ENCODE results near the gene GRK6.

GRK6 gene

DNA sequence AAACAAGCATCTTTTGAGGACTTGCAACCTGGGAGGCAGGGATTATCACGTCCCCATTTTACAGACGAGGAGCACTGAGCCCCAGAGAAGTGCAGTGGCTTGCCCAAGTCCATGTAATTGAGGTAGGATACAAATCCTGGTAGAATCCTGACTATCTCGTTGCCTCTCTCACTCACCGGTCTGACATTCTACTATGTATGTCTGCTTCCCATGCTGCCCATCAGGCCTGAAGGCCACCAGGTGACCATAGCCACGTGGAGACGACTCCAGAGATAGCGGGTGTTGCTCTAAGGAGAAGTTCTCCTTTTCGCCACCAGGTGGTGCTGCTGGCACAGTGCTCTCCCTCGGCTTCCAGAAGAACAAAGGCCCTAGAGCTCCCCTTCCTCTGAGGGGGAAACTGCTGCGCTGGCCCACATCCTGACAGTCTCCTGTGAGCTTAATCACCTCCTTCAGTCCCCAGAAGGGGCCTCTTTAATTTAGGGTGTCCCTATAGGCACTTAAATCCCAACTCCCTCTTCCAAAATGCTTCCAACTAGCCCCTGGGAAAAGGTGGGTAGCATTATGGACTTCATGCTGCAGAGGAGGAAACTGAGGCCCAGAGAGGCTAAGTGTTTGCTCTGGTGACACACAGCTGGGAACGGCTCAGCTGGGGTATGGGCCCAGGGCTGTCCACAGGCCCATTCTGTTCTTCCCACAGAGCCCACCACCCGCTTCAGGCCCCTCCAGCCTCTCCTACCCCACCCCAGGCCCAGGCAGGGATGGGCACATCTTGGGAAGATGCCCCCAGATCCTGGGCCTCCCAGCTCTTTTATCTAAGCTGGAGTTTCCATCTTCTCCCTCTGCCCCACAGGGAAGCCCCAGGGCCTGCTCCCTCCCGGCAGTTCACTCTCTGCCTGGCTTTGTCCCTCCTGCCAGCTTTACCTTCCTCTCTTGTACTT lies 35.8 kb upstream of the GRK6 start:
- Mint-ChIP-seq H3K4me1 (ENCODE audit: low read depth) (peaks cover 36% of the 10 kb centered on the region), H3K27ac (peak overlapping the region; percentile 94), H3K27me3 (no peaks in the 10 kb centered on the region), H3K36me3 (ENCODE audit: low read depth) (no peaks in the 10 kb centered on the region), H3K9me3 (no peaks in the 10 kb centered on the region), H3K4me3 (peak overlapping the region; percentile 28)
- DNase-seq: peak; percentile 89

DNA sequence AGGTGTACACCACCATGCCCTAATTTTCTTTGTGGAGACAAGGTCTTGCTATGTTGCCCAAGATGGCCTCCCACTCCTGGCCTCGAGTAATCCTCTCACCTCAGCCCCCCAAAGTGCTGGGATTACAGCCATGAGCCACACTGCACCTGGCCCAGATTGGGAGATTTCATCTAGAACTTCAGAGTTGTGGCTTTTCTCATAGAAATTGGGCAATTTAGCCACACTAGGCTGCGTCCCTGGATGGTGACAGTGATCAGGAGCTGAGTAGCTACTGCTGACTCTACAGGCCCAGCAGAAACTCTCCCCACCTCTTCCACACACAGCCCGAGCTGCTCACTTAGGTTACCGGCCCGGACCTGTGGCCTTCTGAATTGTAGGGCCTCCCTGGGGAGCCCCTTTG lies 33.7 kb upstream of the GRK6 start:
- Mint-ChIP-seq H3K9me3 (no peaks in the 10 kb centered on the region), H3K4me3 (no peak overlapping the region), H3K27me3 (no peaks in the 10 kb centered on the region), H3K4me1 (ENCODE audit: low read depth) (peaks cover 36% of the 10 kb centered on the region), H3K36me3 (ENCODE audit: low read depth) (no peaks in the 10 kb centered on the region), H3K27ac (no peak overlapping the region)
- no peak for DNase-seq

DNA sequence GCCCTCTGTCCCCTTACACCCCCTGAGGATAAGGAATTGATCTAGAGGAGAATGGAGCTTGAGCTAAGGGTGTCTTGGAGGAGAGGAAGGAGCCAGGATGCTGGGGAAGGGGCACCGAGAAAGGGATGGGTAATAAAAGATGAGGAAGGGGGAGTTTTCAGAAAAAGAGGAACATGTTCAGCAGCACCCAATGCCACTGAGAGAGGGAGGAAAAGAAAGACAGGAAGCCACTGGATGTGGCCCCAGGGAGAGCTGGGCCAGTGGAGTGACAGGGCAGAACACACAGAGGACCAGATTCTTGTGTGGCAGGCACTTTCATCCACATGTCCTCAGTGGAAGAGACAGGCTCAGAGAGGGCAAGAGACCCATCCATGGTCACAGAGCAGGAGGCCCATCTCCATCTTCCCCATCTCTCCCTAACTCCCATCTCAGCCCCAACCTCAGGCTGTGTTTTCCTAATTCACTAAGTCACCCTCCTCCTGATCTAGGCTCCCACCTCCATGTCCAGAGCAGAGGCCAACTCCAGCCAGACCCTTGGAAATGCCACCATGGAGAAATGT lies 33.2 kb upstream of the GRK6 start:
- DNase-seq: no peak
- Mint-ChIP-seq H3K36me3 (ENCODE audit: low read depth) (no peaks in the 10 kb centered on the region), H3K27me3 (no peaks in the 10 kb centered on the region), H3K4me1 (ENCODE audit: low read depth) (peaks cover 32% of the 10 kb centered on the region), H3K27ac (no peak overlapping the region), H3K4me3 (no peak overlapping the region), H3K9me3 (no peaks in the 10 kb centered on the region)

DNA sequence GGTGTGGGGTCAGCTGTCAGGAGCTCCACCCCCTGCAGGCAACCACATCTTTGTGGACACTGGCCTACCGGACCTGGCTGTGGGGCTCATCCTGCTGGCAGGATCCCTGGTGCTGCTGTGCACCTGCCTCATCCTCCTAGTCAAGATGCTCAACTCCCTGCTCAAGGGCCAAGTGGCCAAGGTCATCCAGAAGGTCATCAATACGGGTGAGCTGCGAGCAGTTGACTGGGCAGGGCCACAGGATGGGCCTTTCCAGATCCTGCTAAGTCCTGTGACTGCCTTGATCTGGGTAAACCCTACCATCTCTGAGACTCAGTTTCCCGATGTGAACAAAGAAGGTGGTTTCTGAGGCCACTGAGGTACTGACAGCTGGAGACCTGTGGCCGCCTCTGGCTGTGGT lies 32.5 kb upstream of the GRK6 start:
- H3K27ac Mint-ChIP-seq: no peak overlapping the region
- H3K36me3 Mint-ChIP-seq (ENCODE audit: low read depth): no peaks in the 10 kb centered on the region
- no peaks in the 10 kb centered on the region for H3K27me3 Mint-ChIP-seq
- H3K4me3 Mint-ChIP-seq: no peak overlapping the region
- H3K4me1 Mint-ChIP-seq (ENCODE audit: low read depth): peaks cover 25% of the 10 kb centered on the region
- no peak for DNase-seq
- no peaks in the 10 kb centered on the region for H3K9me3 Mint-ChIP-seq

DNA sequence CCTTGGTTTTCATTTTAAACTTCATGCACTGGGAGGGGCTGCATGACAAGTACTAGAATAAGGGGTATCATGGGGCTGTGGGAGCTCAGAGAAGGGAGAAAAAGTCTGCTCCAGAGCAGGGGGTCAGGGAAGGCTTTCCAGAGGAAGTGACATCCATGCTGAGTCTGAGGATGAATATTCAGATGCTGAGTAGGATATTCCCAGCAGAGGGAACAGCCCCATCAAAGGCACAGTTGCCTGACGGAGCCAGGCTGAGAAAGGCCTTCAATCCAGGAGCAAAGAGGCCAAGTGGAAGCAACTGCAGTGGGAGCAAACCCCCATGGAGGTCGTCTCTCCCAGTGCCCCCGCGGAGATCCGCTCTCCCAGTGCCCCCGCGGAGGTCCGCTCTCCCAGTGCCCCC lies 30.4 kb upstream of the GRK6 start:
- no peak overlapping the region for H3K27ac Mint-ChIP-seq
- peaks cover under 1% of the 10 kb centered on the region for H3K27me3 Mint-ChIP-seq
- peaks cover 4% of the 10 kb centered on the region for H3K4me1 Mint-ChIP-seq (ENCODE audit: low read depth)
- DNase-seq: no peak
- no peaks in the 10 kb centered on the region for H3K36me3 Mint-ChIP-seq (ENCODE audit: low read depth)
- no peaks in the 10 kb centered on the region for H3K9me3 Mint-ChIP-seq
- H3K4me3 Mint-ChIP-seq: no peak overlapping the region

DNA sequence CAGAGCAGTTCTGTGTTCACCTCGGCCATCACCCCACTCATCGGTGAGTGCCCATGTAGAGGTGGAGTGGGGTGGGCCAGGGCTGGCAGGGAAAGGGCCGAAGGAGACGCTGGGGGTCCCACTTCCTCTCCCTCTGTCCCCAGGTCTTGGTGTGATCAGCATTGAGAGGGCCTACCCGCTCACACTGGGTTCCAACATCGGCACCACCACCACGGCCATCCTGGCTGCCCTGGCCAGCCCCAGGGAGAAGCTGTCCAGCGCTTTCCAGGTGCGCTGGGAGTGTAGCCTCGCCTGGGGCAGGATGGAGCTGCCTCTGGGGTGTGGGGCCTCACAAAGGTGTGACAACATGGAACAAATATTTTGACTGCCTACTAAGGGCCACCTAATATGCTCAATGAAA lies 29.7 kb upstream of the GRK6 start:
- H3K27ac Mint-ChIP-seq: no peak overlapping the region
- no peaks in the 10 kb centered on the region for H3K9me3 Mint-ChIP-seq
- no peaks in the 10 kb centered on the region for H3K36me3 Mint-ChIP-seq (ENCODE audit: low read depth)
- no peak overlapping the region for H3K4me3 Mint-ChIP-seq
- no peak for DNase-seq
- no peaks in the 10 kb centered on the region for H3K4me1 Mint-ChIP-seq (ENCODE audit: low read depth)
- peaks cover 8% of the 10 kb centered on the region for H3K27me3 Mint-ChIP-seq

DNA sequence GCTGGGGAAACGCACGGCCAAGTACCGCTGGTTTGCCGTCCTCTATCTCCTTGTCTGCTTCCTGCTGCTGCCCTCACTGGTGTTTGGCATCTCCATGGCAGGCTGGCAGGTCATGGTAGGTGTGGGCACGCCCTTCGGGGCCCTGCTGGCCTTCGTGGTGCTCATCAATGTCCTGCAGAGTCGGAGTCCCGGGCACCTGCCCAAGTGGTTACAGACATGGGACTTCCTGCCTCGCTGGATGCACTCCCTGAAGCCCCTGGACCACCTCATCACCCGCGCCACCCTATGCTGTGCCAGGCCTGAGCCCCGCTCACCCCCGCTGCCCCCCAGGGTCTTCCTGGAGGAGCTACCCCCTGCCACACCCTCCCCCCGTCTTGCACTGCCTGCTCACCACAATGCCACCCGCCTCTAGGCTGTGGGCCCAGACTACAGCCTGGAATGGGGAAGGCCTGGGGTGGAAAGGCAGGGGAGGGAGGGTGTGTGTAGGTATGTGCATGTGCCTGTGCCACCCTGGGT lies 28.5 kb upstream of the GRK6 start:
- Mint-ChIP-seq H3K27ac (no peak overlapping the region), H3K27me3 (peaks cover 19% of the 10 kb centered on the region), H3K36me3 (ENCODE audit: low read depth) (no peaks in the 10 kb centered on the region), H3K4me3 (no peak overlapping the region), H3K4me1 (ENCODE audit: low read depth) (peaks cover 11% of the 10 kb centered on the region), H3K9me3 (no peaks in the 10 kb centered on the region)
- no peak for DNase-seq

DNA sequence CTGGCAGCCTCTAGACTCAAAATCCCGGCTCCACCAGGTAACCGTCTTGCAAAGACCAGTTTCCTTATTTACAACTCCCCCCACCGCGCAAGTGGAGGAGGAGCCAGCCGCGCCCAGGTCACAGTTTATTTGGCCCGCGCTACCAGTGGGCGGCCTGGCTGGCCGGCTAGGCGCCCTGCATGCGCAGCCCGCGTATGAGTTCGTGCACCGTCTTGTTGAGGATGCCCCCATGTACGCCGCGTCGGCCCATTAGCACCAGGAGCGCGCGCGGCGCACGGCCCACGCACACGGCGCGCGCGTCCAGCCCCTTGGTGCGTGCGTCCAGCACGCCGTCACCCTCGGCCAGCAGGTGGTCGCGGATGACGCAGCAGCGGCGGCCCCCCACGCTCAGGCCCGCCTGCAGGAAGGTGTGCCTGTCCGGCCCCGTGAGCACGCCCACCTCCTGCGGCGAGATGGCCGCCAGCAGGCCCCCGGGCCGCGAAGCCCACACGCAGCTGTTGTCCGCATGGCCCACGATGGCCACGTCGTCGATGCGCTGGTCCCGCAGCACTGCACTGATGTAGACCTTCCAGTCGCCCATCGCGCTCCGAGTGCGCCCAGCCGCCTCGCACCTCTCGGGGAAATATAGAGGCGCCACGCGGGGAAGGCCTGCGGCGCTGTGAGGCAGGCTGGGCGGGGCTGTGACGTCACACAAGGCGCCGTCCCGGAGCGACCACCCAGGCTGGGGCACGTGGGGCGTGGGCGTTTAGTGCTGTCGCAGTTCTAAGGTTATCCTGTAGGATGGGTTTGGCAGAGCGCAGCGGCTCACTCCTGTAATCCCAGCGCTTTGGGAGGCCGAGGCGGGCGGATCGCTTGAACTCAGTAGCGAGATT lies 26.2 kb upstream of the GRK6 start, which contains the start of gene PFN3:
Gene PFN3 (minus strand): TSS at position 665 of the 872 bp plus-strand sequence. CDS start 85 bp downstream, at position 580.
- H3K27me3 Mint-ChIP-seq: peaks cover 27% of the 10 kb centered on the region
- H3K36me3 Mint-ChIP-seq (ENCODE audit: low read depth): no peaks in the 10 kb centered on the region
- H3K4me1 Mint-ChIP-seq (ENCODE audit: low read depth): peaks cover 28% of the 10 kb centered on the region
- no peak for DNase-seq
- H3K4me3 Mint-ChIP-seq: no peak within 1 kb of the TSS
- no peak within 1 kb of the TSS for H3K27ac Mint-ChIP-seq
- no peaks in the 10 kb centered on the region for H3K9me3 Mint-ChIP-seq

DNA sequence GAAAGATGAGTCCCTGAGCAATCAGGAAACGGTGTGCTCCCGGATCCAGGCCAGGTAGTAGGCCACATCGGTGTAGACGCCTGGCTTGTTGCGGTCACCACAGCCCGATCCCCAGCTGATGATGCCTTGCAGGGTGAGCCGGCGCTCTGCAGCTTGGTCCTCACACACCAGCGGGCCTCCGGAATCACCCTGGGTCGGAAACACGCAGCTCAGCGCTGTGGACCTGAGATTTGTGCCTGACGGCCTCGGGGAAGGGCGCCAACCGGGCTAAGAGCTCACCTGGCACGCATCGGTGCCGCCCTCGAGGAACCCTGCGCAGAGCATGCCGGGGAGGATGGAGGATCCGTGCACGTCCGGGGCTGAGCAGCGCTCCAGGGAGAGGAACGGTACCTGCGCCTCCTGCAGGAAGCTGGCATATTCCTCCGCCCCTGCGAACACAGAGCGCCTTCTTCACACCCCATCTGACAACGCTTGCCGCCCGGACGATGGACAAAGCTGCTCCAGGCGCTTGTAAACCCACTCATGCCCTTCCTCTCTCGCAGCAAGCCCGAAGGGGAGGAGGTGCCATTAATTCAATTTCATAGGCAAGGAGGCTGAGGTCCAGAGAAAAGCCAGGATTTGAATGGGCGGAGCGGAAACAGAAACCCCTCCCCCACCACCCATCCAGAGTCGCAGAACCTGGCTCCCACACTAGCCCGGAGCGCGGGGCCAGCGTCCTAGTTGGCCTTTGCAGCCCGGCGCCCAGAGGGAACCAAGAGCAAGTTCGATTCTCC lies 24.0 kb upstream of the GRK6 start:
- Mint-ChIP-seq H3K27ac (peak overlapping the region; percentile 30), H3K9me3 (no peaks in the 10 kb centered on the region), H3K27me3 (peaks cover 27% of the 10 kb centered on the region), H3K4me1 (ENCODE audit: low read depth) (peaks cover 33% of the 10 kb centered on the region), H3K36me3 (ENCODE audit: low read depth) (no peaks in the 10 kb centered on the region), H3K4me3 (peak overlapping the region; percentile 77)
- peak; percentile 79 for DNase-seq

DNA sequence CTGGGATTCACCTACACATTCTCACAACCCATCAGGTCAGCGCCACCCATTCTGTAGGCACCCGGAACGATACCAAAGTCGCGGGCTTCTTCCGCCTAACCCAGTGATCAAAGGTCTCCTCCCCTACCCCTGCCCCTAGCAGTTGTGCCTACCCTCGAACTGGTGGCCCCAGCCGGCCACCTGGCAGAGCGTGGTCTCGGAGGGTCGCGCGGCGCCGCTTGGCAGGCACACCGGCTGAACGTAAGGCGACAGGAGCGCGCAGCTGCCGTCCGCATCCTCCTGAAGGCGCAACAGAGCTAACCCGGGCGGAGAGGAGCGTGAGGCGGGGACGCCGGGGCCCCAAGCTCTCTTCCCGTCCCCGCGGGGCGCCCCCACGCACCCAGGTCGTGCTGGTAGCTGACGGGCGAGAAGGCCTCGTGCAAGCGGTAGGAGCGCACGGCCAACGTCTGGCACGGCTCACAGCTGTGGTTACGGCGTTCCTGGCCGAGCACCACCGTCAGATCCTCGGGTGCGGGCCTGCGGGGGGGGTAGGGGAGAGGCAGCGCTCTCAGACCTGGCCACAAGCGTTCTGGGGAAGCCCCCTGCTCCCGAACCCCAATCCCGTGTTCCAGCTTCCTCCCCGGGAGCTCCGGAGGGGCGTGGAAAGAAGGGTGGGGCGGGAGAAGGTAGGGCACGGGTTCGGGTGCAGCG lies 23.2 kb upstream of the GRK6 start:
- peak overlapping the region; percentile 77 for H3K4me3 Mint-ChIP-seq
- DNase-seq: no peak
- peaks cover 27% of the 10 kb centered on the region for H3K27me3 Mint-ChIP-seq
- H3K36me3 Mint-ChIP-seq (ENCODE audit: low read depth): no peaks in the 10 kb centered on the region
- H3K27ac Mint-ChIP-seq: peak overlapping the region; percentile 30
- peaks cover 33% of the 10 kb centered on the region for H3K4me1 Mint-ChIP-seq (ENCODE audit: low read depth)
- no peaks in the 10 kb centered on the region for H3K9me3 Mint-ChIP-seq

DNA sequence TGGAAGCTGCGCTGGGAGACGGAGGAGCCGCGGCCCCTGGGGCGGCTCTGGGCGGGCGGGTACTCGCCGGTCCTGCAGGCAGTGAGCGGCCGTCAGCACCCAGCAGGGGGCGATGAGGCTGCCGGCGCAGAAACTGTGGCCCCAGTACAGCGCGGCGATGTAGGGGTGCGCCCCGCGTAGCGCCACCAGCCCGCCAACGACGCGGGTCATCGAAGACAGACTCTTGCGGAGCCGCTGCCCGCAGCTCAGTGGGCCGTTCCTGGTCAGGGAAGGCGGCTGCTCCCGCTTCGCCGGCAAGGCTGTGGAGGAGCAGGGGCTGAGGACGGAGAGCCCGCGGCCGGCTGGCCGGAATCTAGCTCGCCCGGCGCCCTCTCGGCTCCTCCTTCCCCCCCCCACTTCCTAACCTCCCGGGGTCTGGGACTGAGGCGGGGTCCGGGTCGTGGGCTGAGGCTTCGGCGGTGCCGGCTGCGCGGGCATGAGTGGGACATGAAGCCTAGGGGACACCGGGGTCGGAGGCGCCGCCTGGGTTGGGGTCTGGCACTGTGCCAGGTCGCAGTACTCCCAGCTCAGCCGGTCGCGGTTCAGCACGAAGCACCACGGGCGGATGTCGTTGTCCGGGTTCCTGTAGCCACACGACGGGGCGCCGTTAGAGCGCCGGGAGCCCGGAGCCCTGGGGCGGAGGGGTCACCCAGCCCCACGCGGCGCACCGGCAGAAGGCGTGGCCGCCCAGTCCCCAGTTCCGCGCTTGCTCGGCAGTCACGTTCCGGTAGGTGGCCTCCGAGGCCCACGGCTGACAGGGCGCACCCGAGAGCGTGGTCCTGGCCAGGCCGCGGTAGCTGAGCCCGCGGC lies 22.5 kb upstream of the GRK6 start:
- H3K4me1 Mint-ChIP-seq (ENCODE audit: low read depth): peaks cover 33% of the 10 kb centered on the region
- no peaks in the 10 kb centered on the region for H3K9me3 Mint-ChIP-seq
- peaks cover 27% of the 10 kb centered on the region for H3K27me3 Mint-ChIP-seq
- H3K4me3 Mint-ChIP-seq: peak overlapping the region; percentile 77
- peak overlapping the region; percentile 66 for H3K27ac Mint-ChIP-seq
- no peaks in the 10 kb centered on the region for H3K36me3 Mint-ChIP-seq (ENCODE audit: low read depth)
- DNase-seq: peak; percentile 90

DNA sequence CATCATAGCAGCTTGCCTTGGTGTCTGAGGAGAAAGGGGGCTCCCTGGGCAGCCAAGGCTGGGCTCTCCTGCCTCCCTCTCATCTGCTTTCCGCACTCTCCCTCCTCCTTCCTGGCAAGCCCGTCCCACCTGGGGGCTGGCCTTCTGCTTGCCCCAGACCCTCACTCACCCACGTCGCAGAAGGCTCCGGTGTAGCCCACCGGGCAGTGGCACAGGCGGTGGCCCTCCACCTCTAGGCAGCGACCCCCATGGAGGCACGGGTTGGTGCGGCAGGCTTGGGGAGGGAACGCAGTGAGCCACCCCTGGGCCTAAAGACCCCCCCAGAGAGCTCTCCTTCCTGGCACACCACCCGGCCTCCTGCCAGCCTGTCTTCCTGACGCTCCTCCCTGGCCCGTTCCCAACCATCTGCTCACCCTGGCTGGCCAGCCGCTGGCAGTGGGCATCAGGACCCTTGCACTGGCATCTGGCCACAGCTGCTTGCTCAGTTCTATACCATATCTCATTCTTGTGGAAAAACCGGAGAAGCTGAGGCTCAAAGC lies 21.8 kb upstream of the GRK6 start:
- Mint-ChIP-seq H3K27me3 (peaks cover 27% of the 10 kb centered on the region), H3K4me1 (ENCODE audit: low read depth) (peaks cover 35% of the 10 kb centered on the region), H3K36me3 (ENCODE audit: low read depth) (no peaks in the 10 kb centered on the region), H3K9me3 (no peaks in the 10 kb centered on the region), H3K27ac (peak overlapping the region; percentile 66), H3K4me3 (peak overlapping the region; percentile 77)
- no peak for DNase-seq

Measured in activated T-cell treated with anti-CD3 and anti-CD28 coated beads, Interleukin-2, amount 50 U/mL, for 24 hours (primary cell).